Lung (tissue), 12 donors: ENCODE results near the gene SUSD1. TPM values are rescaled to one million over a fixed set of nuclear protein-coding genes. Genes with fewer than 3 reads are reported as not detected.

Experiments
- ATAC-seq: fragments of 200-7000 bp; cut with Tn5 transposase; one replicate; pipeline ENCODE4 v1.9.1; 2020; ENCODE audit warnings: moderate number of reproducible peaks; ENCODE audit not compliant: insufficient read depth, low FRiP score
- DNase-seq, 3 donors: peaks; one replicate each; pipeline ENCODE4 v3.0.0-alpha.2; 2013 to 2017
- H3K27ac ChIP-seq, 2 donors: one replicate each; pipeline ENCODE4 v1.5.1; 2013; ENCODE audit warnings: mild to moderate bottlenecking in 2 of 2, moderate library complexity in 2 of 2, control low read depth in 1 of 2, inconsistent platforms in 1 of 2, low read depth in 1 of 2, low read length in 1 of 2
- H3K27me3 ChIP-seq, 3 donors: one replicate each; pipeline ENCODE4 v1.5.1; 2013; ENCODE audit warnings: low read length in 2 of 3; ENCODE audit not compliant: control insufficient read depth in 3 of 3, insufficient read depth in 3 of 3
- H3K36me3 ChIP-seq, 4 donors: one replicate each; pipeline ENCODE4 v1.5.1; 2013; ENCODE audit warnings: low read length in 4 of 4, mild to moderate bottlenecking in 1 of 4, moderate library complexity in 1 of 4; ENCODE audit not compliant: control insufficient read depth in 4 of 4, insufficient read depth in 4 of 4
- H3K4me1 ChIP-seq, 5 donors: one replicate each; pipeline ENCODE4 v1.5.1; 2013; ENCODE audit warnings: low read length in 5 of 5, mild to moderate bottlenecking in 2 of 5, moderate library complexity in 1 of 5; ENCODE audit not compliant: control insufficient read depth in 5 of 5, insufficient read depth in 5 of 5
- H3K4me3 ChIP-seq: one replicate; pipeline ENCODE4 v1.5.1; 2013; ENCODE audit warnings: mild to moderate bottlenecking, control low read depth, moderate library complexity
- H3K9ac ChIP-seq, 2 donors: one replicate each; pipeline ENCODE4 v1.5.1; 2013; ENCODE audit warnings: low read length in 2 of 2, control low read depth in 1 of 2; ENCODE audit not compliant: insufficient read depth in 1 of 2
- H3K9me3 ChIP-seq, 4 donors: one replicate each; pipeline ENCODE4 v1.5.1; 2013; ENCODE audit warnings: low read length in 3 of 4, mild to moderate bottlenecking in 1 of 4, moderate library complexity in 1 of 4; ENCODE audit not compliant: control insufficient read depth in 4 of 4, insufficient read depth in 3 of 4
- WGBS, 2 donors: extraction: QIAGEN DNeasy Blood & Tissue Kit; methylation state at CpG; one replicate each; pipeline ENCODE4 v1.1.7; 2013; 5-methylcytosine and 5-hydroxymethylcytosine counted together
- polyA plus RNA-seq, 2 donors: library from polyadenylated mRNA; stranded (reverse); fragments of 200-250 nt; gene quantifications; one replicate each; pipeline ENCODE4 v1.2.1, GENCODE V29; 2013
- total RNA-seq, 2 donors: library from RNA; depleted of rRNA in 1 of 2; stranded (reverse); fragments of >200 nt in 1 of 2; gene quantifications; one replicate each; pipeline ENCODE4 v1.2.1, GENCODE V29; 2014 to 2021
- TF ChIP-seq, protein P1 (sequence below): IDR thresholded peaks from 2 replicates; pipeline ENCODE4 v1.5.1; 2012; ENCODE audit warnings: mild to moderate bottlenecking; ENCODE audit errors: control extremely low read depth, extremely low read depth
- donor health status: control.
- donor health status: control.
- donor health status: Bipolar disorder and iron deficiency.
- donor health status: healthy.
- donor health status: DM: yes; HTN: yes; CAD: no.

The SUSD1 gene
- total and polyA plus RNA-seq, 4 donors = 4.4 to 26.6 (median 21.1) TPM

DNA sequence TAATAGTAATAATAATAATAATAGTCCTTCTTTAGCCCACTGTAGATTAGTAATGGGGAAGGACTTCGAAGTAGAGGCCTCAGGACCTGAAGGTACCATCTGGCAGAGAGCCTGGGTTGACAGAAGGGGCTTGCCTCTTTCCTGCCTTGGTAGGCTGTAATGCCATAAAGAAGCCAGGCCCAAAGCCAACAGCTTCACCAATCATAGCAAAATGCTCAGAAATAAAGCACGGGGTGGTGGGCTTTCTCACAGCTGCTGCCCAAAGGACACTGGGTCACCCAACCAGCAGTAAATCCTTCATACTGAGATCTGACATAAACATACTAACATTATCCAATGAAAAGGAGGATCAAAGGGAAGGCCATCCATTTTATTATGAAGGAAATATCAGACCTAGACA lies 70.7 kb downstream of the SUSD1 start:
- Histone ChIP-seq H3K27ac (no peak overlapping the region), H3K36me3 (peaks cover 0 to 3% (median 1%) of the 10 kb centered on the region in 4 donors), H3K9ac (no peak overlapping the region), H3K27me3 (no peaks in the 10 kb centered on the region), H3K4me1 (peaks cover 0 to 3% (median 0%) of the 10 kb centered on the region in 5 donors), H3K4me3 (no peak overlapping the region), H3K9me3 (no peaks in the 10 kb centered on the region)
- DNase-seq (no peak), ATAC-seq (no peak)
- TF ChIP-seq, protein P1, sequence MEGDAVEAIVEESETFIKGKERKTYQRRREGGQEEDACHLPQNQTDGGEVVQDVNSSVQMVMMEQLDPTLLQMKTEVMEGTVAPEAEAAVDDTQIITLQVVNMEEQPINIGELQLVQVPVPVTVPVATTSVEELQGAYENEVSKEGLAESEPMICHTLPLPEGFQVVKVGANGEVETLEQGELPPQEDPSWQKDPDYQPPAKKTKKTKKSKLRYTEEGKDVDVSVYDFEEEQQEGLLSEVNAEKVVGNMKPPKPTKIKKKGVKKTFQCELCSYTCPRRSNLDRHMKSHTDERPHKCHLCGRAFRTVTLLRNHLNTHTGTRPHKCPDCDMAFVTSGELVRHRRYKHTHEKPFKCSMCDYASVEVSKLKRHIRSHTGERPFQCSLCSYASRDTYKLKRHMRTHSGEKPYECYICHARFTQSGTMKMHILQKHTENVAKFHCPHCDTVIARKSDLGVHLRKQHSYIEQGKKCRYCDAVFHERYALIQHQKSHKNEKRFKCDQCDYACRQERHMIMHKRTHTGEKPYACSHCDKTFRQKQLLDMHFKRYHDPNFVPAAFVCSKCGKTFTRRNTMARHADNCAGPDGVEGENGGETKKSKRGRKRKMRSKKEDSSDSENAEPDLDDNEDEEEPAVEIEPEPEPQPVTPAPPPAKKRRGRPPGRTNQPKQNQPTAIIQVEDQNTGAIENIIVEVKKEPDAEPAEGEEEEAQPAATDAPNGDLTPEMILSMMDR = no peak
- 80 to 88% methylated on average over 2 of the region's 2 CpGs for WGBS, 2 donors

DNA sequence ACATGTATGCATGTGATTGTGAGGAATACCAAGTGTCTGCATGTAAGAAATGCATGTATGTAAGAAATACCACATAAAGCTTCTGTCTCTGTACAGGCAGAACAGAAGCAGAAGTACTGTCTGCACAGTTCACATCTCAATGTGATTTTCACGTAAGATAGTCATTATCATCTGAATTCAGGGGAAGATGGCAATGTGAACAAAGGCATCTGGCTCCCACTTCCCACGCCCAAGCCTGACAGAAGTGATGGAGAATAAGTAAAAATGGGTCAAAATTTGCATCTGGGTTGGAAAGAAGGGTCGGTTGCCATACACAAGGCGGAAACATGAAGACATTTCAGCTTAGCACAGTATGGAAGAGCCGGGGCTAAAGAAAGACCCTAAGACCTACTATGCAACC lies 71.7 kb downstream of the SUSD1 start:
- TF ChIP-seq, protein P1 = no peak
- H3K27me3 ChIP-seq = no peaks in the 10 kb centered on the region
- 94 to 95% methylated on average over 5 of the region's 5 CpGs for WGBS, 2 donors

DNA sequence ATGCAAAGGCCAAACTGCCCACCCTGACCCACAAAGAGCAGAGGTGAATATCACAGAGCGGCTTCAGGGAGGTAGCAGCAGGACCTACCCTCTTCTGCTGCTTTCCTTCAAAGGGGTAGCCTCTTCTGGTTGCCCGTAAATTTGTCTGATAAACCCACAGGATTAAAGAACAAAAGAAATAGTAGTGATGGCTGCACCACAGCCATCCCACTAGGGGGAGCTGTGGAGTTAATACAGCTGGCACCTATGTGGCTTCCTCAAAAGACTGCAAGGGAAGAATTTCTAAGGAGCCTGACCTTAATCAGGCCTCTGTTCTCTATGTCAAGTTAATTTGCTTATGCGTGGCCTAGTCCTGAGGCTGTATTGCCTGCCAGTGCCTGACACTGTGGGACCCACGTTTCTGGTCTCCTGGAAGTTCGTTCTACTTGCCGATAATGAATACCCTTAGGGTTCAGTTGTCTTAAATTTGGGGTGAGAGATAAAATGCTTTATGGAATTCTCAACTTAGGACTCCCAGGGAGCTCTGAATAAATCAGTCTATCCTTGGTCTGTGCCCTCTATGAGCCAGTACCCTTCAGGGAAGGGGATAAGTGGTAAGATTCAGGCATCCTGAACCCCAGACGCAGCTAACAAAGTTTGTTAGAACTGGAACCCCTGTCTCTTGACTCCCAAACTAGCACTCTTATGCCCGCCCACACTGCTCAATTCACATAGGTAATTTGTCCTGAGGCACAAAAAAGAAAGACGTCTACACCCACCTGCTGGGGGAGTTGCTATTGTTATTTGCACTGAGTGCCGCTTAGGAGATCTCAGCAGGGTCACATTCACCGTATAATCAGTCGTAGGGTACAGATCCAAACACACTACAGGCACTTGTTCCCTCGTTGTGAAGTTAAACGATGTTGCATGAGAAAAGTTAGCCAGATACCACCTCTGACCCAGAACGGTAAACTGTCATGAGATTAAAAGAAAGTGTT lies 77.1 kb downstream of the SUSD1 start:
- Histone ChIP-seq H3K4me3 (no peak overlapping the region), H3K4me1 (peaks cover 0 to 6% (median 0%) of the 10 kb centered on the region in 5 donors), H3K9me3 (no peaks in the 10 kb centered on the region), H3K36me3 (peaks cover 0 to 2% (median 2%) of the 10 kb centered on the region in 4 donors), H3K27ac (no peak overlapping the region), H3K9ac (no peak overlapping the region), H3K27me3 (no peaks in the 10 kb centered on the region)
- DNase-seq (peak; percentile 77 to 84 (median 78)), ATAC-seq (peak; percentile 77)
- WGBS, 2 donors = 75 to 76% methylated on average over 15 of the region's 15 CpGs
- TF ChIP-seq, protein P1 = peak; percentile 82

More for the DNA sequence above, 71.7 kb downstream of the SUSD1 start:
- ATAC-seq (no peak), DNase-seq (no peak)
- peaks cover 0 to 3% (median 1%) of the 10 kb centered on the region in 4 donors for H3K36me3 ChIP-seq
- H3K9ac ChIP-seq = no peak overlapping the region
- H3K4me1 ChIP-seq = peaks cover 0 to 3% (median 0%) of the 10 kb centered on the region in 5 donors
- H3K27ac ChIP-seq = no peak overlapping the region
- no peak overlapping the region for H3K4me3 ChIP-seq
- H3K9me3 ChIP-seq = no peaks in the 10 kb centered on the region
